Uterus (tissue), 4 donors: ENCODE measurements around the gene HEMK1. TPM values are rescaled to one million over a fixed set of nuclear protein-coding genes. Genes with fewer than 3 reads are reported as not detected.

Experiments used
- DNase-seq, 2 donors: peaks; one replicate each; pipeline ENCODE4 v3.0.0-alpha.2; 2019 to 2020
- H3K27ac ChIP-seq, 2 donors: fragments of 200-600 bp; sonication (generic); 1 replicate in 1 of 2; 2 replicates in 1 of 2; pipeline ENCODE4 v1.5.1; 2016 to 2018
- H3K27me3 ChIP-seq, 2 donors: fragments of 200-600 bp; sonication (generic); one replicate each; pipeline ENCODE4 v1.5.1; 2018 to 2019; ENCODE audit warnings: control low read depth in 1 of 2
- H3K36me3 ChIP-seq, 2 donors: fragments of 200-600 bp; sonication (generic); one replicate each; pipeline ENCODE4 v1.5.1; 2019; ENCODE audit warnings: control low read depth in 1 of 2
- H3K4me1 ChIP-seq, 2 donors: fragments of 200-600 bp; sonication (generic); one replicate each; pipeline ENCODE4 v1.5.1; 2018 to 2019; ENCODE audit warnings: control low read depth in 1 of 2
- H3K4me3 ChIP-seq, 2 donors: fragments of 200-600 bp; sonication (generic); 1 replicate in 1 of 2; 2 replicates in 1 of 2; pipeline ENCODE4 v1.5.1; 2018 to 2019; ENCODE audit warnings: mild to moderate bottlenecking in 1 of 2
- H3K9me3 ChIP-seq, 2 donors: fragments of 200-600 bp; sonication (generic); one replicate each; pipeline ENCODE4 v1.5.1; 2019; ENCODE audit warnings: control low read depth in 1 of 2
- CTCF ChIP-seq, 4 experiments: fragments of 200-600 bp in 2 of 4; fragments of 450-650 bp in 2 of 4; sonication (generic) in 2 of 4; IDR thresholded peaks; one replicate each; pipeline ENCODE4 v1.5.1; 2016 to 2019; ENCODE audit warnings: antibody characterized with exemption in 4 of 4, mild to moderate bottlenecking in 2 of 4, moderate library complexity in 1 of 4
- POLR2A ChIP-seq, 2 donors: fragments of 450-650 bp; IDR thresholded peaks; one replicate each; pipeline ENCODE4 v1.6.1; 2016; ENCODE audit warnings: antibody characterized with exemption in 2 of 2, mild to moderate bottlenecking in 1 of 2, moderate library complexity in 1 of 2
- intact Hi-C: fragments of 100-400 bp; cut with DNase I; formaldehyde crosslinking; loops from one replicate; pipeline ENCODE4 v1.15.1; 2023; ENCODE audit warnings: low total_unique reads
- total RNA-seq, 4 donors: library from RNA; depleted of rRNA in 3 of 4; stranded (reverse); fragments of >200 nt in 3 of 4; gene quantifications; one replicate each; pipeline versions ENCODE4 v1.1.0 to v1.2.4, GENCODE V29; 2014 to 2023
- donor health status: DM: yes; HTN: yes; CAD: no.

HEMK1 gene
- total RNA-seq, 4 donors from 2014 or later = 0.77 to 26.5 (median 11.4) TPM

- Histone ChIP-seq H3K36me3 (no peaks in the 10 kb centered on the region), H3K9me3 (no peaks in the 10 kb centered on the region), H3K4me1 (no peaks in the 10 kb centered on the region), H3K4me3 (no peak overlapping the region), H3K27me3 (no peaks in the 10 kb centered on the region), H3K27ac (no peak overlapping the region)
- no peak for TF ChIP-seq POLR2A (IDR thresholded peaks at IDR 0.05)
- no peak for TF ChIP-seq CTCF (IDR thresholded peaks at IDR 0.05)
- intact Hi-C loops = no loop called here
- no peak for DNase-seq
Observed at GRCh38 chr3:50532062-50532705, 37.1 kb upstream of the HEMK1 start.

GRCh38 chr3:50533316-50533715, 36.0 kb upstream of the HEMK1 start:
- intact Hi-C loops = no loop called here
- H3K27me3 ChIP-seq = no peaks in the 10 kb centered on the region

GRCh38 chr3:50533807-50534461, 35.4 kb upstream of the HEMK1 start:
- Histone ChIP-seq H3K27ac (no peak overlapping the region), H3K36me3 (no peaks in the 10 kb centered on the region), H3K9me3 (no peaks in the 10 kb centered on the region), H3K4me3 (no peak overlapping the region), H3K4me1 (no peaks in the 10 kb centered on the region), H3K27me3 (no peaks in the 10 kb centered on the region)
- DNase-seq = no peak
- intact Hi-C loops = no loop called here
- TF ChIP-seq CTCF (IDR thresholded peaks at IDR 0.05) (no peak), POLR2A (IDR thresholded peaks at IDR 0.05) (no peak)

More at GRCh38 chr3:50533316-50533715, 36.0 kb upstream of the HEMK1 start:
- DNase-seq = no peak
- no peak for TF ChIP-seq POLR2A (IDR thresholded peaks at IDR 0.05)
- no peak for TF ChIP-seq CTCF (IDR thresholded peaks at IDR 0.05)
- Histone ChIP-seq H3K36me3 (no peaks in the 10 kb centered on the region), H3K9me3 (no peaks in the 10 kb centered on the region), H3K4me3 (no peak overlapping the region), H3K4me1 (no peaks in the 10 kb centered on the region), H3K27ac (no peak overlapping the region)

GRCh38 chr3:50534681-50535330, 34.5 kb upstream of the HEMK1 start:
- Histone ChIP-seq H3K27ac (no peak overlapping the region), H3K9me3 (no peaks in the 10 kb centered on the region), H3K4me1 (no peaks in the 10 kb centered on the region), H3K4me3 (no peak overlapping the region), H3K36me3 (no peaks in the 10 kb centered on the region), H3K27me3 (no peaks in the 10 kb centered on the region)
- intact Hi-C loops = no loop called here
- TF ChIP-seq POLR2A (IDR thresholded peaks at IDR 0.05) (no peak), CTCF (IDR thresholded peaks at IDR 0.05) (no peak)
- no peak for DNase-seq
